Activated CD8-positive, alpha-beta memory T cell treated with anti-CD3 and anti-CD28 coated beads for 36 hours (primary cell): ENCODE results near the gene SLC51A. TPM values are rescaled to one million over a fixed set of nuclear protein-coding genes. Genes with fewer than 3 reads are reported as not detected.
"Not testable (repeated sequence)": the region's sequence is repeated elsewhere in the genome, so short reads cannot be mapped to it uniquely, and the experiment has no call there.

Experiments
- CTCF ChIA-PET: fragments of 350-600 bp; sonication (Branson Sonifier 250); formaldehyde crosslinking; loops from one replicate; lab custom pipeline; 2021; ENCODE audit warnings: antibody characterized with exemption; lab: Charles Lee
- POLR2A ChIA-PET: fragments of 350-600 bp; sonication (Branson Sonifier 250); formaldehyde crosslinking; loops from one replicate; lab custom pipeline; 2021; ENCODE audit warnings: antibody characterized with exemption; lab: Charles Lee
- total RNA-seq, 2 experiments: library from RNA; stranded (reverse); gene quantifications; one replicate each; pipeline ENCODE4 v1.2.3, GENCODE V29; 2021

Gene SLC51A
- total RNA-seq, 2 experiments from 2014 or later, result not detected

GRCh38 chr3:196207833-196208607 lies 8.3 kb upstream of the SLC51A start:
- CTCF ChIA-PET, result interaction anchor here (1.2 kb wide), 1 partner anchor 13 kb away, joined by 3 read pairs; no protein-coding TSS in a partner anchor
- POLR2A ChIA-PET, result no interaction called here

- CTCF ChIA-PET, result interaction anchor here (1.0 kb wide), 1 partner anchor 136 kb away, joined by 3 read pairs; no protein-coding TSS in a partner anchor
- POLR2A ChIA-PET, result no interaction called here
These were observed 7.2 kb upstream of the SLC51A start for GRCh38 chr3:196208942-196209695.

- POLR2A ChIA-PET, result not testable (repeated sequence)
- CTCF ChIA-PET, result interaction anchor here (1.0 kb wide), 1 partner anchor 137 kb away, joined by 3 read pairs; no protein-coding TSS in a partner anchor
These were observed 6.2 kb upstream of the SLC51A start for GRCh38 chr3:196209944-196210672.

GRCh38 chr3:196210673-196211556 lies 5.4 kb upstream of the SLC51A start, which contains the start of gene ZDHHC19:
Gene ZDHHC19, minus strand, starts transcription at chr3:196211400. Its CDS starts 85 bp downstream, at chr3:196211315.
- POLR2A ChIA-PET, result no interaction called here
- CTCF ChIA-PET, result no interaction called here

- CTCF ChIA-PET, result no interaction called here
- POLR2A ChIA-PET, result no interaction called here
These were observed 1.4 kb upstream of the SLC51A start for GRCh38 chr3:196214783-196215441.

GRCh38 chr3:196215493-196216020 lies 777 bp upstream of the SLC51A start:
- CTCF ChIA-PET, result no interaction called here
- POLR2A ChIA-PET, result no interaction called here

GRCh38 chr3:196216681-196217211 lies 412 bp downstream of the SLC51A start:
- POLR2A ChIA-PET, result no interaction called here
- CTCF ChIA-PET, result no interaction called here

GRCh38 chr3:196217307-196218154 lies 1.2 kb downstream of the SLC51A start:
- ChIA-PET POLR2A (no interaction called here), CTCF (no interaction called here)

GRCh38 chr3:196218155-196218712 lies 1.9 kb downstream of the SLC51A start:
- CTCF ChIA-PET, result interaction anchor here (0.7 kb wide), 1 partner anchor 105 kb away, joined by 3 read pairs; no protein-coding TSS in a partner anchor

GRCh38 chr3:196219194-196219969 lies 3.0 kb downstream of the SLC51A start:
- ChIA-PET CTCF (no interaction called here), POLR2A (no interaction called here)

More at GRCh38 chr3:196218155-196218712, 1.9 kb downstream of the SLC51A start:
- POLR2A ChIA-PET, result no interaction called here

- ChIA-PET CTCF (interaction anchor here (0.6 kb wide), 1 partner anchor 174 kb away, joined by 3 read pairs; no protein-coding TSS in a partner anchor), POLR2A (no interaction called here)
These were observed 3.6 kb downstream of the SLC51A start for GRCh38 chr3:196219970-196220311.

GRCh38 chr3:196220587-196220986 lies 4.3 kb downstream of the SLC51A start:
- CTCF ChIA-PET, result interaction anchor here (0.6 kb wide), 1 partner anchor 174 kb away, joined by 3 read pairs; no protein-coding TSS in a partner anchor
- POLR2A ChIA-PET, result interaction anchor here (0.6 kb wide), 1 partner anchor 68 kb away, joined by 4 read pairs; no protein-coding TSS in a partner anchor

GRCh38 chr3:196220991-196221390 lies 4.7 kb downstream of the SLC51A start:
- ChIA-PET POLR2A (interaction anchor here (0.6 kb wide), 2 partner anchors 67 to 188 kb away, joined by 4 to 7 read pairs; no protein-coding TSS in a partner anchor), CTCF (interaction anchor here (0.6 kb wide), 1 partner anchor 174 kb away, joined by 3 read pairs; no protein-coding TSS in a partner anchor)

- CTCF ChIA-PET, result no interaction called here
These were observed 6.7 kb downstream of the SLC51A start for GRCh38 chr3:196222876-196223595.

GRCh38 chr3:196225086-196225485 lies 8.8 kb downstream of the SLC51A start:
- CTCF ChIA-PET, result no interaction called here
- POLR2A ChIA-PET, result no interaction called here

More at GRCh38 chr3:196222876-196223595, 6.7 kb downstream of the SLC51A start:
- POLR2A ChIA-PET, result no interaction called here
